Small intestine (tissue), 7 donors: ENCODE measurements around the gene ADGRL3. TPM values are rescaled to one million over a fixed set of nuclear protein-coding genes. Genes with fewer than 3 reads are reported as not detected.

ENCODE experiments used
- DNase-seq, 2 donors: peaks; one replicate each; pipeline versions ENCODE4 v3.0.0 to v3.0.0-alpha.2; 2013
- FAIRE-seq: peaks from 2 replicates; lab custom pipeline; 2012; peaks lifted over from hg19 to GRCh38; lab: Jason Lieb, UNC
- H3K27ac ChIP-seq, 3 donors: one replicate each; pipeline ENCODE4 v1.5.1; 2013; ENCODE audit warnings: low read length in 2 of 3, mild to moderate bottlenecking in 2 of 3, control low read depth in 1 of 3, inconsistent platforms in 1 of 3, low read depth in 1 of 3, moderate library complexity in 1 of 3
- H3K27me3 ChIP-seq, 3 donors: one replicate each; pipeline ENCODE4 v1.6.1; 2013; ENCODE audit warnings: low read length in 3 of 3, inconsistent platforms in 1 of 3; ENCODE audit not compliant: control insufficient read depth in 3 of 3, insufficient read depth in 3 of 3
- H3K36me3 ChIP-seq, 3 donors: one replicate each; pipeline ENCODE4 v1.6.1; 2013; ENCODE audit warnings: low read length in 3 of 3, inconsistent platforms in 1 of 3, low read depth in 1 of 3, mild to moderate bottlenecking in 1 of 3, moderate library complexity in 1 of 3; ENCODE audit not compliant: control insufficient read depth in 3 of 3, insufficient read depth in 2 of 3
- H3K4me1 ChIP-seq, 3 donors: one replicate each; pipeline ENCODE4 v1.6.1; 2013; ENCODE audit warnings: low read length in 2 of 3, inconsistent platforms in 1 of 3, low read depth in 1 of 3, mild to moderate bottlenecking in 1 of 3, moderate library complexity in 1 of 3; ENCODE audit not compliant: control insufficient read depth in 3 of 3, insufficient read depth in 2 of 3
- H3K4me3 ChIP-seq, 3 donors: one replicate each; pipeline ENCODE4 v1.5.1; 2013; ENCODE audit warnings: low read length in 3 of 3, control low read depth in 1 of 3, inconsistent platforms in 1 of 3, low read depth in 1 of 3, mild to moderate bottlenecking in 1 of 3, moderate library complexity in 1 of 3
- H3K9me3 ChIP-seq, 2 donors: one replicate each; pipeline ENCODE4 v1.6.1; 2013; ENCODE audit warnings: low read depth in 1 of 2, low read length in 1 of 2; ENCODE audit not compliant: control insufficient read depth in 2 of 2, insufficient read depth in 1 of 2
- WGBS, 3 donors: extraction: QIAGEN DNeasy Blood & Tissue Kit; methylation state at CpG; one replicate each; pipeline ENCODE4 v1.1.7; 2013; 5-methylcytosine and 5-hydroxymethylcytosine counted together
- polyA plus RNA-seq, 4 donors: library from polyadenylated mRNA; stranded (reverse) in 3 of 4; unstranded in 1 of 4; fragments of 200-250 nt in 3 of 4; fragments of 120-200 nt in 1 of 4; gene quantifications; one replicate each; pipeline versions ENCODE4 v1.2.1 to v1.2.3, GENCODE V29; 2013
- donor health status: healthy with polysubstance abuse.
- donor health status: control.
- donor health status: control.
- donor health status: Bipolar disorder and iron deficiency.
- donor health status: healthy.

The ADGRL3 gene
- polyA plus RNA-seq, 4 donors = under 0.01 to 7.9 (median 1.3) TPM

DNA sequence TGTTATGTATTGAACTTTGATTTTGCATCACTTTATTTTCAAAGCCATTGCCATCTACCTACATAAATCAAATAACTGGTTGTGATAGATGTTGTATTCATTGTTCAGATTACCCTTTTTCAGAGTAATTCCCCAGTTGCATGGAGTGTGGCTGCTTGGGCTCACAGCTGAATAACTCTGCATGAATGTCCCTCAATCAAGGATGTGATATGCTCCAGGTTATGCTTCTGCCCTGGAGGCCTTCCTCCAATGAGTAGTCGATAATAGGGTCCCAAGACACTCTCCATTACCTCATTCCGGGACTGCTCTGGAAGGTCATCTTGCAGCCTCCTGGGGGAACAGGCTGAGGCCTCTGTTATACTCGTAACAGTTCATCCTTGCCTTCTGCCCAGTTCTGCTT, 251.8 kb downstream of the ADGRL3 start:
- H3K27me3 ChIP-seq = no peaks in the 10 kb centered on the region
- H3K4me3 ChIP-seq = no peak overlapping the region
- 67 to 80% (median 72%) methylated on average over 3 of the region's 3 CpGs for WGBS, 3 donors
- H3K27ac ChIP-seq = no peak overlapping the region
- FAIRE-seq (no peak), DNase-seq (no peak)
- no peaks in the 10 kb centered on the region for H3K36me3 ChIP-seq
- H3K9me3 ChIP-seq = no peaks in the 10 kb centered on the region
- H3K4me1 ChIP-seq = peaks cover 0 to 5% (median 3%) of the 10 kb centered on the region in 3 donors

DNA sequence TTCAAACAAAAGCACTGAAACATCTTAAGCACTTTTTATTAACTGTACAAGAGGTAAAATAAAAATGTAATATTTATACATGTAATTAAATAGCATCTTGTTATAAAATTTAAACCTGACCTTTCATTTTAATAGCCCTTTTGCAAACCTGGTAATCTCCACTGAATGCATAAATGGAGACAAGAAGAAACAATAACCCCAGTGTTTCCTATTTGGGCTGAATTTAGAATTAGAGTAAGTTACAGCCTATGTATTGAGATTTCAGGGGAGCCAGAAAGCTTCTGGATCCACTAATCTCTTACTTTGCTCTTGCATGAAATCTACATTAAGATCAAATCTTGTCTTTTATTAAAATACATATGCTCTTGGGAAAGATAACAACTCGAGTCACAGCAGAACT, 261.8 kb downstream of the ADGRL3 start:
- no peak for DNase-seq
- Histone ChIP-seq H3K9me3 (no peaks in the 10 kb centered on the region), H3K4me1 (peaks cover 0 to 3% (median 2%) of the 10 kb centered on the region in 3 donors), H3K36me3 (no peaks in the 10 kb centered on the region), H3K4me3 (no peak overlapping the region), H3K27ac (no peak overlapping the region), H3K27me3 (no peaks in the 10 kb centered on the region)
- no peak for FAIRE-seq
- WGBS, 3 donors = 50 to 77% (median 56%) methylated on average over 1 of the region's 1 CpG

DNA sequence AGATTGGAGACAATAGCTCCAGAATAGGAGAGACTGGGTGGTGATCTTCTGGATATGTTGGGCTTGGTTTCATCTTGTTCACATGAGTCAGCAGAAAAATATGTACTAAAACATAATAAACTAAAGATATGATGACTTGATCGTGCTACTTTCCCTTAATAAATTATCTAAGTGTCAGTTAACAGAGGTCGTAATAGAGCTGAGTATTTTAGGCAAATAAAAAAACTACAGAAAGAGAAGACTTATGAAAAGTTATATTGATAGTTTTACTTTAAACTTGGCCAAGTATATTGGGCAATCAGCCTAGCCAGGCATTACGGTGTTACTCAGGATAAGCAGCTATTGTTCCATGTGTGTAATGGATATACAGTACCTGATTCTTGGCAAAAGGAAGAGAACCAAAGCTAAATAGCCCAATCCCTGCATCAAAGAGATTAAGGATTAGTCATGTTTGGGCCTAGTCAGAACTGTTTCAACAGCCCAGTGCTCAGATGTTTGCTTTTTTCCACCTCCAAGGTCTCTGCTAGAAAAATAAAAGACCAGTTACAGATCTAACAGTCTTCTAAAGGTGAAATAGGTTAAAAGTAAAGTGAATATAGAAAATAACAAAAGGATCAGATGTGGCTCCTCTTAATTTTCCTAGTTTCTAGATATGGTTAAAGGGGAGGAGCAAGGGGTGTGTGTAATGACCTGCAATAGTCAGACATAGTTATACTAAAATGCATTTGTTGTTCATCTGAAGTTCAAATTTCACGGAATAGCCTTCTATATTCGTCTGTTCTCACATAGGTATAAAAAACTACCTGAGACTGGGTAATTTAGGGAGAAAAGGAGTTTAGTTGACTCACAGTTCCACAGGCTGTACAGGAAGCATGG, 262.6 kb downstream of the ADGRL3 start:
- FAIRE-seq = no peak
- no peaks in the 10 kb centered on the region for H3K27me3 ChIP-seq
- DNase-seq = peak in 1 of 2 donors; percentile 13
- H3K27ac ChIP-seq = no peak overlapping the region
- no peaks in the 10 kb centered on the region for H3K36me3 ChIP-seq
- WGBS, 3 donors = 40 to 53% (median 41%) methylated on average over 5 of the region's 5 CpGs
- no peaks in the 10 kb centered on the region for H3K9me3 ChIP-seq
- peaks cover 0 to 3% (median 2%) of the 10 kb centered on the region in 3 donors for H3K4me1 ChIP-seq
- H3K4me3 ChIP-seq = no peak overlapping the region

DNA sequence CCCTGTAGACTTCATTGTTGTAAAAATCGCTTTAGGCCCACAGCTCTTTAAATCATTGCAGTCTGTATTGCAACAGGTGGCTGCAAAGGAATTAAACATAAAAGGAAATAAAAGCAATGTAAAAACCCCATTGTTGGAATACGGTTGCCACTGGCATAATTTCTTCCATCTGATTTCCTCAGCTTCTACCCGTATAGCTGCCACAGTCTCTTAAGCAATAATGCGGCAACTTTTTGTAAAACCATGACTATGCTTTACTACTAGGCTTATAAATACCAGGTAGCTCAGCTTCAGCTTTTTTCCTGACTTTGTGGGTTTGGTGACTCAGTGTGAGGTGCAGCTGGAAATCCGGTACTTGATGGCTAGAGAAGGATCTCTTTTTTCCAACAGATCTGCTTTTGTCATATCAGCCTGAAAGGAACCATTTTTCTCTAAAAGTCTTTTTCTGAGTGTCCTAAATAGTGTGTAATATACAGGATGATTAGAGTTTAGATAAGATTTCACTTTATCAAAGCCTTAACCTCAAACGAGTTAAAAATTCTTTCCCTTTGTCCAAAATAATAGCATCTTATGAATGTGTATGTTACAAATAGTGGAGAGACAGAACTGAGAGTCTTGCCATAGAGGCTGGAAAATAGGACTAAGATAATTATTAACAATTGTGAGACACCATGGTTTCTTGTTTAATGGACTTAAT, 268.0 kb downstream of the ADGRL3 start:
- Histone ChIP-seq H3K9me3 (no peaks in the 10 kb centered on the region), H3K27me3 (no peaks in the 10 kb centered on the region), H3K27ac (no peak overlapping the region), H3K36me3 (no peaks in the 10 kb centered on the region), H3K4me3 (no peak overlapping the region), H3K4me1 (no peaks in the 10 kb centered on the region)
- no peak for DNase-seq
- WGBS, 3 donors = 71 to 74% (median 72%) methylated on average over 6 of the region's 6 CpGs
- no peak for FAIRE-seq

GRCh38 chr4:61473306-61473705, 273.2 kb downstream of the ADGRL3 start:
- Histone ChIP-seq H3K27ac (no peak overlapping the region), H3K27me3 (no peaks in the 10 kb centered on the region), H3K4me1 (no peaks in the 10 kb centered on the region), H3K4me3 (no peak overlapping the region), H3K36me3 (no peaks in the 10 kb centered on the region), H3K9me3 (no peaks in the 10 kb centered on the region)
- DNase-seq (no peak), FAIRE-seq (no peak)
- WGBS, 3 donors = 76 to 85% (median 81%) methylated on average over 3 of the region's 3 CpGs

DNA sequence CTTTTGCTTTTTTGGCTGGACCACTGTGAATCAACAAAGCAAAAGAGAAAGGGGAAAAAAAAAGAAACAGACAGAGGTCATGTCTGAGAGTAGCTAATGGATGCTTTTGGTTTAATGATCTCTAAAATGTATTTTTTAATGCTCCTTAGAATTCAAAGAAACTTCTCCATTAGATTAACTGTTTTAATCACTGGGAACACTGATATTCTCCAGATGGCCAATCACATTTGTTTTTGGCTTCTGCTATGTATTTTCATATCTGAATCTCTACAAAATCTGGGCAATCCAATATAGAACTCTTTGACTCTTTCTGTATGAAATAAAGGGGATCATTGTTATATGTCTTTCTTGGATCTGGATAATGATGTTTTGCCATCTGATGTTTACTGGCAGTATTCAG, 278.2 kb downstream of the ADGRL3 start:
- no peaks in the 10 kb centered on the region for H3K27me3 ChIP-seq
- no peak overlapping the region for H3K4me3 ChIP-seq
- H3K27ac ChIP-seq = no peak overlapping the region
- no peaks in the 10 kb centered on the region for H3K4me1 ChIP-seq
- DNase-seq = no peak
- no peak for FAIRE-seq
- H3K36me3 ChIP-seq = no peaks in the 10 kb centered on the region
- H3K9me3 ChIP-seq = no peaks in the 10 kb centered on the region

DNA sequence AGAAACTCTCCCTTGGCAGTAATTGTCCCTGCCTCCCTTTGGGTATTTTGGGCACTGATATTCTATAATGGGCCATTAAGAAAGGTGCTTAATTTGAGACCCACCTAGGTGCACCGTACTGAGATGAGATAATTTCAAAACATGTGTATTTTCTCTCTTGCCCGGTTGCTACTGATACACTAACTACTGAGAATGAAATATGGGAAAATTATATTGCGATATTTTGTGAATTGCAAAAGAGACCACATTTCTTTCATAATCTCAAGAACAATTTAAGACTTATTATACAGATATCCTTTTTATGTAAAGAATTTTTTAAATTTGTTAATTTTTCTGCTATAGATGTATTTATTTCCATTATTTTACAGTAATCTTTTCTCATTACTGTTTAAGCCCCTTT, 284.9 kb downstream of the ADGRL3 start:
- no peaks in the 10 kb centered on the region for H3K9me3 ChIP-seq
- no peak for DNase-seq
- WGBS, 3 donors = 83 to 95% (median 94%) methylated on average over 3 of the region's 3 CpGs
- H3K36me3 ChIP-seq = no peaks in the 10 kb centered on the region
- no peaks in the 10 kb centered on the region for H3K27me3 ChIP-seq
- no peaks in the 10 kb centered on the region for H3K4me1 ChIP-seq
- no peak overlapping the region for H3K4me3 ChIP-seq
- no peak overlapping the region for H3K27ac ChIP-seq
- FAIRE-seq = no peak

GRCh38 chr4:61489927-61490326, 289.8 kb downstream of the ADGRL3 start:
- Histone ChIP-seq H3K4me3 (no peak overlapping the region), H3K9me3 (no peaks in the 10 kb centered on the region), H3K27me3 (no peaks in the 10 kb centered on the region), H3K27ac (no peak overlapping the region), H3K36me3 (no peaks in the 10 kb centered on the region), H3K4me1 (no peaks in the 10 kb centered on the region)
- peak in 1 of 2 donors; percentile 5 for DNase-seq
- FAIRE-seq = no peak
- 20 to 43% (median 24%) methylated on average over 3 of the region's 3 CpGs for WGBS, 3 donors
